Left ventricle myocardium inferior (tissue), 1 donor: ENCODE data around the gene SNRPE. TPM values are rescaled to one million over a fixed set of nuclear protein-coding genes. Genes with fewer than 3 reads are reported as not detected.

Source experiments
- DNase-seq: peaks from one replicate; pipeline ENCODE4 v3.0.0-alpha.2; 2020
- H3K27ac ChIP-seq: fragments of 200-600 bp; replicated peaks from 2 replicates; pipeline ENCODE4 v1.8.0; 2021
- H3K27me3 ChIP-seq: fragments of 200-600 bp; 2 replicates; pipeline ENCODE4 v1.8.0; 2021; ENCODE audit warnings: low read depth
- H3K36me3 ChIP-seq: fragments of 200-600 bp; 2 replicates; pipeline ENCODE4 v1.8.0; 2021
- H3K4me1 ChIP-seq: fragments of 200-600 bp; 2 replicates; pipeline ENCODE4 v1.8.0; 2021
- H3K4me3 ChIP-seq: fragments of 200-600 bp; 2 replicates; pipeline ENCODE4 v1.8.0; 2021; ENCODE audit warnings: mild to moderate bottlenecking, moderate library complexity
- H3K9me3 ChIP-seq: fragments of 200-600 bp; replicated peaks from 2 replicates; pipeline ENCODE4 v1.8.0; 2021
- CTCF ChIP-seq: fragments of 200-600 bp; IDR thresholded peaks from 2 replicates; pipeline ENCODE4 v1.8.0; 2021; ENCODE audit warnings: antibody characterized with exemption, mild to moderate bottlenecking, borderline replicate concordance
- intact Hi-C: fragments of 100-400 bp; cut with micrococcal nuclease; formaldehyde crosslinking; loops from one replicate; pipeline ENCODE4 v1.11.0; 2022
- total RNA-seq: library from RNA; stranded (reverse); fragmentation: NEBNext Ultra II Directional; extraction: Animal tissue kit (Norgen Biotek cat#: 25700); gene quantifications from one replicate; pipeline ENCODE4 v1.2.1, GENCODE V29; 2021
- donor health status: DM: no; HTN: yes; CAD: no; lungs with severe emphysema.

SNRPE gene
- total RNA-seq, 1 donor from 2014 or later, result 46.7 TPM

- no peak for TF ChIP-seq CTCF
- H3K27me3 ChIP-seq, result peaks cover 7% of the 10 kb centered on the region
- no peak for DNase-seq
- H3K27ac ChIP-seq, result no peak overlapping the region
- H3K4me1 ChIP-seq, result no peaks in the 10 kb centered on the region
- no peaks in the 10 kb centered on the region for H3K9me3 ChIP-seq
- H3K36me3 ChIP-seq, result no peaks in the 10 kb centered on the region
- no peak overlapping the region for H3K4me3 ChIP-seq
- intact Hi-C loops, result no loop called here
These were observed 50.4 kb downstream of the SNRPE start for GRCh38 chr1:203911806-203912205.

- TF ChIP-seq CTCF, result no peak
- no peaks in the 10 kb centered on the region for H3K36me3 ChIP-seq
- peaks cover 7% of the 10 kb centered on the region for H3K27me3 ChIP-seq
- DNase-seq, result no peak
- H3K27ac ChIP-seq, result no peak overlapping the region
- H3K4me1 ChIP-seq, result no peaks in the 10 kb centered on the region
- no peak overlapping the region for H3K4me3 ChIP-seq
- no peaks in the 10 kb centered on the region for H3K9me3 ChIP-seq
- intact Hi-C loops, result no loop called here
These were observed 51.7 kb downstream of the SNRPE start for GRCh38 chr1:203913073-203913521.

DNA sequence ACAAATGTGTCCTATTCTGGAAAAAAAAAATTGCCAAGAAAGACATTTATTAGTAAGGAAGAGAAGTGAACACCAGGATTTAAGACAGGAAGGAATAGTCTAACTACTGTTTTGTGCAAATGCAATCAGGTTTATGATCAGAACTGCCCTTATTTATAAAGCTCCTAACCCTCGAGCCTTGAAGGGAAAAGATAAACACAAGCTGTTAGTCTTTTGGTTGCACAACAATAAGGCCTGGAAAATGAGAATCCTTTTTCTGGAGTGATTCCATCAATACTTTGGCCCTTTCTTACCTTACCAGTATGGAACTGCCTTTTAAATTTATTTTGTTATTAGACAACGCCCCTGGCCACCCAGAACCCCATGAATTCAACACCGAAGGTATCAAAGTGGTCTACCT, 52.9 kb downstream of the SNRPE start:
- H3K4me1 ChIP-seq, result no peaks in the 10 kb centered on the region
- intact Hi-C loops, result no loop called here
- no peaks in the 10 kb centered on the region for H3K36me3 ChIP-seq
- TF ChIP-seq CTCF, result no peak
- peaks cover 7% of the 10 kb centered on the region for H3K27me3 ChIP-seq
- H3K4me3 ChIP-seq, result no peak overlapping the region
- H3K9me3 ChIP-seq, result no peaks in the 10 kb centered on the region
- no peak for DNase-seq
- H3K27ac ChIP-seq, result no peak overlapping the region

- Histone ChIP-seq H3K4me3 (no peak overlapping the region), H3K27me3 (peaks cover 7% of the 10 kb centered on the region), H3K4me1 (no peaks in the 10 kb centered on the region), H3K36me3 (no peaks in the 10 kb centered on the region), H3K27ac (no peak overlapping the region), H3K9me3 (no peaks in the 10 kb centered on the region)
- TF ChIP-seq CTCF, result no peak
- DNase-seq, result no peak
- intact Hi-C loops, result no loop called here
These were observed 54.4 kb downstream of the SNRPE start for GRCh38 chr1:203915811-203916210.

- no peak for TF ChIP-seq CTCF
- intact Hi-C loops, result no loop called here
- Histone ChIP-seq H3K27ac (no peak overlapping the region), H3K4me3 (no peak overlapping the region), H3K27me3 (peaks cover 7% of the 10 kb centered on the region), H3K9me3 (no peaks in the 10 kb centered on the region), H3K36me3 (no peaks in the 10 kb centered on the region), H3K4me1 (no peaks in the 10 kb centered on the region)
- no peak for DNase-seq
These were observed 55.4 kb downstream of the SNRPE start for GRCh38 chr1:203916756-203917155.

Other genes with a start within 250 kb of the SNRPE start
- 97.7 TPM for gene ATP2B4, start 234.8 kb upstream of the SNRPE start, total RNA-seq
- not detected for gene LAX1, start 96.4 kb upstream of the SNRPE start, total RNA-seq
- gene ZBED6, start 66.0 kb upstream of the SNRPE start, total RNA-seq, result 11.1 TPM
- gene ZC3H11A, start 66.0 kb upstream of the SNRPE start, total RNA-seq, result 50.1 TPM
- 13.1 TPM for gene SOX13, start 211.5 kb downstream of the SNRPE start, total RNA-seq